HG02885 (cell line): Measurements from ENCODE around the gene NAMPT.

Experiments
- ATAC-seq: cut with Tn5 transposase; IDR thresholded peaks from one replicate; pipeline ENCODE4 v1.9.1; 2021; ENCODE audit warnings: mild to moderate bottlenecking; ENCODE audit not compliant: unreplicated experiment, poor library complexity

NAMPT gene

DNA sequence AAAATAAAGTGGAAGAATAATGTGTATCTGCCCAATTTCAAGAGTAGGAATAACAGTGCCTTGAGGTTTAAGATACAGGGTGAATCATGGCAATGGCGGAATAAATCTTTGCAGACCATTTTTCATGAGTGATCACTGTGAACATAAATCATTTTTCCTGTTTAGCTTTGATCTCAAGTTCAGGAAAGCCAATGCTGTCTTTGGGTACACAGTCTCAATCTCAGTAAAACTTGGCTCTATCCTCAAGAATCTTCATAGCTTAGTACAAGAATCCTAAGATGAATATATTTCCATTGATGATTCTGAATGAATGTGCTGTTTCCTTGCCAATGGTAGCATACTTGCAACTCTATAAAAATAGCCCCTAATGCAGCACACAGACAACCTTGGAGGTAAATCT, 6.8 kb downstream of the NAMPT start:
- ATAC-seq = no peak

DNA sequence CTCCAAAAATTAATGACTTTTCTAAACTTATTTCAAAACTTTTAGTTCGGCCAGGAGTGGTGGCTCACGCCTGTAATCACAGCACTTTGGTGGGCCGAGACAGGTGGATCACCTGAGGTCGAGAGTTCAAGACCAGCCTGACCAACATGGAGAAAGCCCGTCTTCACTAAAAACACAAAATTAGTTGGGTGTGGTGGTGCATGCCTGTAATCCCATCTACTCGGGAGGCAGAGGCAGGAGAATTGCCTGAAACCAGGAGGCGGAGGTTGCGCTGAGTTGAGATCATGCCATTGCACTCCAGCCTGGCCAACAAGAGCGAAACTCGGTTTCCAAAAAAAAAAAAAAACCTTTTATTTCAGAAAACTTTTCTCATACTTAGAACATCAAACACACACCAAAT, 8.3 kb downstream of the NAMPT start:
- no peak for ATAC-seq

GRCh38 chr7:106273009-106273668, 11.6 kb downstream of the NAMPT start:
- ATAC-seq = peak; percentile 46

DNA sequence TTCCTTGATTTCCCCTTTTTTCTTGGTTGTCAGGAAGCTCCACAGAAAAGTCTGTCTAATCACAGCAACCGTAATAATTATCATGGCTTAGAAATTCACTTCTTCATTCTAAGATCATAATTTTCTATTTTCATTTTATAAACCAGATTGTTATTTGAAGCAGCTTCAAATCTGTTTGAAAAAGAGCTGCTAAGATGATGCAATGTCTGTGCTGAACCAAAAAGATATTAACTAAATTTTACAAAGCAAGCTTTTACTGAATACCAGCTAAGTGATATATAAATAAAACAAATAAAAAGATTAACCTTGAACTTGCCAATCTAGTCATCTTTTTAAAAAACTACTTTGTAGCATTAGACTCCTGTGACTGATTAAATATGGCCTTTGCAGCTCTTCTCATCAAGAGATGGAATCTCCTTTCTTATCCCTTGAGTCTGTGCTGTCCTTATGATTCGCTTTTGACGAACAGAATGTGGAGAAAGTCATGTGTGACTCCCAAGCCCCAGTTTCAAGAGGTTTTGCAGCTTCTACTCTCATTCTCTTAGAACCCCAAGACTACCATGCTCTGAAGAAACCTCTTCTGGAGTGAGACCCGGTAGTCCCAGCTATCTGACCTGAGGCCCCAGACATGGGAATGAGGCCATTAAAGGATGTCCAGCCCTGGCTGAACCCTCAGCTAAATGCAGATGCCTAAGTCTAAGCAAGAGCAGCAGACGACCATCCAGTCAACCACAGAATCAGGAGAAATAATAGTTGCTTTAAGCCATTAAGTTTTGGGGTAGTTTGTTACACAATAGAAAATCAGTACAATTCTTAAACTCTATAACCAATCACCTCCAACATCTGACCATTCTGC, 14.4 kb downstream of the NAMPT start:
- no peak for ATAC-seq

GRCh38 chr7:106269254-106269961, 15.4 kb downstream of the NAMPT start:
- no peak for ATAC-seq

DNA sequence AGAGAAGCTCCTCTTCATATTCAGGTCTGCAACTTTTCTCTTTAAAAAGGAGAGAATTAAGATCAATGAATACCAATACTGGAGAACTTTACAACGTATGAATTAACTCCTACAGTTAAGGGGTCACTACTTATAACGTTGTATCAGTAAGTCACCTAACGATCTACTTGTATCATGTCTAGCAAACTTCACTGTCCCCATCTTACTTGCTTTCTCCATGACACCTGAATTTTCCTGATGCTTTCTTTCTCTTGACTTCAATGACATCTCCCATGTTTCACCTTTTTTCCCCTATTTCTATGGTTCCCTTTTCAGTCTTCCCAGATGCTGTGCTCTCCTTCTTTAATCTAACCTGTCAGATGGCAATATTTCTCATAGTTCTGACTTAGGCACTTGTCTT, 19.6 kb downstream of the NAMPT start:
- ATAC-seq = no peak

- no peak for ATAC-seq
Measured at GRCh38 chr7:106262221-106262881, 22.4 kb downstream of the NAMPT start.

DNA sequence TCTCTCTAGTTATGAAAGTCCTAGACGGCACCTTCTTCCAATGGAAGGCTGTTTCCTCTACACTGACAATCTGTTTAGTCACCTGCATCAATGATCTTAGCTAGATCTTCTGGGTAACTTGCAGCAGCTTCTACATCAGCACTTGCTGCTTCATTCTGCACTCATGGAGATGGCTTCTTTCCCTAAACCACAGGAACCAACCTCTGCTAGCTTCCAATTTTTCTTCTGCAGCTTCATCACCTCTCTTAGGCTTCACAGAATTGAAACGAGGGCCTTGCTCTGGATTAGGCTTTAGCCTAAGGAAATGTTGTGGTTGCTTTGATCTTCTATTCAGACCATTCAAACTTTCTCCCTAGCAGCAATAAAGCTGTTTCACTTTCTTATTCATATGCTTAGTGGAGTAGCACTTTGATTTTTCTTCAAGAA, 24.6 kb downstream of the NAMPT start:
- peak; percentile 62 for ATAC-seq

DNA sequence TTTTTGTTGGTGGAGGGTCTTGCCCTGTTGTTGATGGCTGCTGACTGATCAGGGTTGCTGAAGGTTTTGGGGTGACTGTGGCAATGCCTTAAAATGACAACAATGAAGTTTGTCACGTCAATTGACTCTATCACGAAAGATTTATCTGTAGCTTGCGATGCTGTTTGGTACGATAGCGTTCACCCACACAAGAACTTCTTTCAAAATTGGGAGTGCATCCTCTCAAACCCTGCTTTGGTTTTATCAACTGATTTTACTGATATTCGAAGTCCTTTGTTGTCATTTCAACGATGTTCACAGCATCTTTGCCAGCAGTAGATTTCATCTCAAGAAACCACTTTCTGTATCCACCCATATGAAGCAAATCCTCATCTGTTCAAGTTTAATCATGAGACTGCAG, 26.0 kb downstream of the NAMPT start:
- no peak for ATAC-seq

GRCh38 chr7:106257752-106258151, 27.0 kb downstream of the NAMPT start:
- no peak for ATAC-seq

- ATAC-seq = no peak
Measured at GRCh38 chr7:106256144-106256543, 28.6 kb downstream of the NAMPT start.

DNA sequence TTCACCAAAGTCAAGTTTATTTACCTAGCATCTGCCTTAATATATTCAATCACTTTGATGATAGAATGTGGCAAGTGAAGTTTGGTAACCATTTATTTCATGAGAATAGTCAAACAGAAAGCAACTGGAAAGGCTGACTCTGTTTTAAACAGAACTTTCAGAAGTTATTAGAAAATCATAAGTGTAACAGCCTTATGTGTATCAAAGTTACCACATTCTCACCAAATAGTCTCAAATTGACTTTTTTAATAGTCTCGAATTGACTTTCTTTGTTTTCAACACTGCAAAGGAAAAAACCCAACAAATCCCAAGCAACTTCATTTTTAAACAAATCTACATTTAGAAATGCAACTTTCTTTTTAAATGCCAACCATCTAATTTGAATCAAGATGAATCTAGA, 29.5 kb downstream of the NAMPT start:
- ATAC-seq = no peak

DNA sequence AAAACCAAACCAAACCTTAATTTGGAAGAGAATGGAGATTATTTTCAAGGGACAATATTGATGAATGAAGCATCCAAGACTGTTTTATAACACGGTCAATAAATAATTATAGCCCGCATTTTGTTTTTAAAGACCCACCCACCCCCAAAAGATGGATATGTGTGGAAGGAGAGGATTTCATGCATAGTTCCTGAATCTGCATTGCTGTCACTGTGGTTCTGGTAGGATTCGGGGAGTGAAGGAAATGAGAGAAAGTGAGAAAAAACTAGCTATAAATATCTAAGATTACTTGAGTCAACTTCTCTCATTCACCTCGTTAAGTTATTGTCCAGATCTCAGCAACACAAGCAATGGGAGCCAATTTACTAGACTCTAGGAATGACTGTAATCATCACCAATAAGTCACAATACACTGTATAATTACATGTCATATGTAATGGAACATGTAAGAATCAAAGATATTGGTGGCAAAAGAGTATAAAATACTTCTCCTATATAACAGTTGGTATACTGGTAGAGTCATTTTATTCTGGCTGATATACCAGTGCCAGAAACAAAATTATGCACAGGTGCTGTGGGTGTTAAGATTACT, 30.2 kb downstream of the NAMPT start:
- no peak for ATAC-seq

GRCh38 chr7:106252568-106252967, 32.2 kb downstream of the NAMPT start:
- ATAC-seq = no peak

DNA sequence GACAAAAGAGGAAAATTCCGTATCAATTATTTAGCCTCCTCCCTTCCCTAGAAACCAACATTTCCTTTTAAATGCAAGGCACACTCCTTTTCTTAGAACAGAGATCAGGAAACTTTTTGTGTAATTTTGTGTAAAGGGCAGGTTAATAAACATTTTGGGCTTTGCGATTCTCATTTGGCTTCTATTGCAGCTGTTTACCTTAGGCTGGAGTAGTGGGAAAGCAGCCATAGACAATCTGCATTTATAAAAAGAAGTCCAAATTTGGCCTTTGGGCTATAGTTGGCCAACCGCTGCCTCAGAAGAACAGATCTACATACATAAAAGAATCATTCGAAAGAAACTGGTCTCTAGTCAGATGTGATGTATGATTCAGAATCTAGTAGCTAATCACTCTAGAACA, 35.3 kb downstream of the NAMPT start:
- ATAC-seq = no peak

- ATAC-seq = no peak
Measured at GRCh38 chr7:106248600-106248999, 36.2 kb downstream of the NAMPT start.

- no peak for ATAC-seq
Measured at GRCh38 chr7:106247841-106248240, 36.9 kb downstream of the NAMPT start.

GRCh38 chr7:106246902-106247711, 37.7 kb downstream of the NAMPT start:
- ATAC-seq = no peak

GRCh38 chr7:106243893-106244292, 40.9 kb downstream of the NAMPT start:
- no peak for ATAC-seq
